C4-2B (cell line): Measurements from ENCODE around the gene PFKL.
A peak's percentile ranks its signal among the peaks of the same experiment; 100 is the strongest.

Experiments
- H3K27ac ChIP-seq: fragments of 450-650 bp; 2 replicates; pipeline ENCODE4 v1.5.1; 2017
- CTCF ChIP-seq: fragments of 450-650 bp; conservative IDR thresholded peaks from 2 replicates; pipeline ENCODE4 v1.5.1; 2017; ENCODE audit warnings: mild to moderate bottlenecking
- ZFX ChIP-seq: fragments of 450-650 bp; IDR thresholded peaks from 2 replicates; pipeline ENCODE4 v1.6.1; 2017

PFKL gene

GRCh38 chr21:44304011-44304616 is 4.3 kb downstream of the PFKL start:
- TF ChIP-seq ZFX (no peak), CTCF (no peak)
- H3K27ac ChIP-seq = no peak overlapping the region

- no peak overlapping the region for H3K27ac ChIP-seq
- TF ChIP-seq CTCF (peak; percentile 78), ZFX (no peak)
These were observed 5.0 kb downstream of the PFKL start for GRCh38 chr21:44304877-44305293.

GRCh38 chr21:44305691-44306090 is 5.8 kb downstream of the PFKL start:
- H3K27ac ChIP-seq = no peak overlapping the region

GRCh38 chr21:44306936-44307704 is 7.3 kb downstream of the PFKL start:
- TF ChIP-seq ZFX (no peak), CTCF (no peak)
- no peak overlapping the region for H3K27ac ChIP-seq

More at GRCh38 chr21:44305691-44306090, 5.8 kb downstream of the PFKL start:
- TF ChIP-seq ZFX (no peak), CTCF (no peak)

GRCh38 chr21:44310628-44311507 is 11.0 kb downstream of the PFKL start:
- no peak overlapping the region for H3K27ac ChIP-seq
- TF ChIP-seq ZFX (no peak), CTCF (no peak)

- no peak for TF ChIP-seq ZFX
- no peak for TF ChIP-seq CTCF
- no peak overlapping the region for H3K27ac ChIP-seq
These were observed 12.2 kb downstream of the PFKL start for GRCh38 chr21:44312089-44312488.
